Measurements from ENCODE around the gene PERP.
"Not testable (repeated sequence)": the region's sequence is repeated elsewhere in the genome, so short reads cannot be mapped to it uniquely, and the experiment has no call there.

Gene PERP

GRCh38 chr6:138105880-138106664 is 1.1 kb downstream of the PERP start:
- DNase-seq (ENCODE audit: extremely low read depth in 1 of 2, low read depth in 1 of 2) = no peak

GRCh38 chr6:138105446-138105845 is 1.8 kb downstream of the PERP start:
- no peak for DNase-seq (ENCODE audit: extremely low read depth in 1 of 2, low read depth in 1 of 2)

- no peak for DNase-seq (ENCODE audit: extremely low read depth in 1 of 2, low read depth in 1 of 2)
Observed at GRCh38 chr6:138104618-138105213, 2.5 kb downstream of the PERP start.

- no peak for DNase-seq (ENCODE audit: extremely low read depth in 1 of 2, low read depth in 1 of 2)
Observed at GRCh38 chr6:138103871-138104270, 3.3 kb downstream of the PERP start.

GRCh38 chr6:138101946-138102731 is 5.1 kb downstream of the PERP start:
- no peak for DNase-seq (ENCODE audit: extremely low read depth in 1 of 2, low read depth in 1 of 2)

- DNase-seq (ENCODE audit: extremely low read depth in 1 of 2, low read depth in 1 of 2) = no peak
Observed at GRCh38 chr6:138099832-138100231, 7.4 kb downstream of the PERP start.

GRCh38 chr6:138098306-138098705 is 8.9 kb downstream of the PERP start:
- DNase-seq (ENCODE audit: extremely low read depth in 1 of 2, low read depth in 1 of 2) = no peak

GRCh38 chr6:138094260-138094659 is 13.0 kb downstream of the PERP start:
- no peak for DNase-seq (ENCODE audit: extremely low read depth in 1 of 2, low read depth in 1 of 2)

GRCh38 chr6:138093632-138094031 is 13.6 kb downstream of the PERP start:
- no peak for DNase-seq (ENCODE audit: extremely low read depth in 1 of 2, low read depth in 1 of 2)

GRCh38 chr6:138092686-138093085 is 14.5 kb downstream of the PERP start:
- DNase-seq (ENCODE audit: extremely low read depth in 1 of 2, low read depth in 1 of 2) = no peak

GRCh38 chr6:138089325-138089724 is 17.9 kb downstream of the PERP start:
- DNase-seq (ENCODE audit: extremely low read depth in 1 of 2, low read depth in 1 of 2) = no peak

- DNase-seq (ENCODE audit: extremely low read depth in 1 of 2, low read depth in 1 of 2) = no peak
Observed at GRCh38 chr6:138088326-138088762, 18.9 kb downstream of the PERP start.

GRCh38 chr6:138087593-138088325 is 19.5 kb downstream of the PERP start:
- no peak for DNase-seq (ENCODE audit: extremely low read depth in 1 of 2, low read depth in 1 of 2)

- DNase-seq (ENCODE audit: extremely low read depth in 1 of 2, low read depth in 1 of 2) = no peak
Observed at GRCh38 chr6:138086573-138087196, 20.5 kb downstream of the PERP start.

- no peak for DNase-seq (ENCODE audit: extremely low read depth in 1 of 2, low read depth in 1 of 2)
Observed at GRCh38 chr6:138085839-138086222, 21.4 kb downstream of the PERP start.

GRCh38 chr6:138084904-138085838 is 22.0 kb downstream of the PERP start:
- DNase-seq (ENCODE audit: extremely low read depth in 1 of 2, low read depth in 1 of 2) = no peak

GRCh38 chr6:138082232-138082631 is 25.0 kb downstream of the PERP start:
- no peak for DNase-seq (ENCODE audit: extremely low read depth in 1 of 2, low read depth in 1 of 2)

GRCh38 chr6:138079556-138079955 is 27.7 kb downstream of the PERP start:
- DNase-seq (ENCODE audit: extremely low read depth in 1 of 2, low read depth in 1 of 2) = not testable (repeated sequence)

GRCh38 chr6:138078491-138078890 is 28.7 kb downstream of the PERP start:
- DNase-seq (ENCODE audit: extremely low read depth in 1 of 2, low read depth in 1 of 2) = no peak

GRCh38 chr6:138073264-138073663 is 34.0 kb downstream of the PERP start:
- DNase-seq (ENCODE audit: extremely low read depth in 1 of 2, low read depth in 1 of 2) = no peak
